Brain microvascular endothelial cell (primary cell): Measurements from ENCODE around the gene CPZ.

Experiments
- DNase-seq: peaks from one replicate; pipeline ENCODE4 v3.0.0-alpha.2; 2020
- H3K27ac ChIP-seq: fragments of 250-450 bp; sonication (Bioruptor Pico); 2 replicates; pipeline ENCODE4 v1.5.1; 2020; ENCODE audit warnings: mild to moderate bottlenecking, moderate library complexity
- H3K27me3 ChIP-seq: fragments of 250-450 bp; sonication (Bioruptor Pico); replicated peaks from 2 replicates; pipeline ENCODE4 v1.5.1; 2020; ENCODE audit warnings: mild to moderate bottlenecking
- H3K36me3 ChIP-seq: fragments of 250-450 bp; sonication (Bioruptor Pico); replicated peaks from 2 replicates; pipeline ENCODE4 v1.5.1; 2020; ENCODE audit warnings: mild to moderate bottlenecking
- H3K4me3 ChIP-seq: 2 replicates; pipeline ENCODE4 v1.5.1; 2011; ENCODE audit warnings: low read depth, mild to moderate bottlenecking, control low read depth, low read length, moderate library complexity
- in situ Hi-C: cut with HindIII; loops from 2 replicates; pipeline ENCODE4 v1.10.0; 2017; ENCODE audit warnings: low sequenced_read_pairs, low pct_ligation_motif_present
- TF ChIP-seq, protein P1 (sequence below): IDR thresholded peaks from 2 replicates; pipeline ENCODE4 v1.5.1; 2011; ENCODE audit warnings: low read depth, mild to moderate bottlenecking, moderate library complexity, low read length, control low read depth, inconsistent platforms; ENCODE audit errors: missing control alignments

The CPZ gene

DNA sequence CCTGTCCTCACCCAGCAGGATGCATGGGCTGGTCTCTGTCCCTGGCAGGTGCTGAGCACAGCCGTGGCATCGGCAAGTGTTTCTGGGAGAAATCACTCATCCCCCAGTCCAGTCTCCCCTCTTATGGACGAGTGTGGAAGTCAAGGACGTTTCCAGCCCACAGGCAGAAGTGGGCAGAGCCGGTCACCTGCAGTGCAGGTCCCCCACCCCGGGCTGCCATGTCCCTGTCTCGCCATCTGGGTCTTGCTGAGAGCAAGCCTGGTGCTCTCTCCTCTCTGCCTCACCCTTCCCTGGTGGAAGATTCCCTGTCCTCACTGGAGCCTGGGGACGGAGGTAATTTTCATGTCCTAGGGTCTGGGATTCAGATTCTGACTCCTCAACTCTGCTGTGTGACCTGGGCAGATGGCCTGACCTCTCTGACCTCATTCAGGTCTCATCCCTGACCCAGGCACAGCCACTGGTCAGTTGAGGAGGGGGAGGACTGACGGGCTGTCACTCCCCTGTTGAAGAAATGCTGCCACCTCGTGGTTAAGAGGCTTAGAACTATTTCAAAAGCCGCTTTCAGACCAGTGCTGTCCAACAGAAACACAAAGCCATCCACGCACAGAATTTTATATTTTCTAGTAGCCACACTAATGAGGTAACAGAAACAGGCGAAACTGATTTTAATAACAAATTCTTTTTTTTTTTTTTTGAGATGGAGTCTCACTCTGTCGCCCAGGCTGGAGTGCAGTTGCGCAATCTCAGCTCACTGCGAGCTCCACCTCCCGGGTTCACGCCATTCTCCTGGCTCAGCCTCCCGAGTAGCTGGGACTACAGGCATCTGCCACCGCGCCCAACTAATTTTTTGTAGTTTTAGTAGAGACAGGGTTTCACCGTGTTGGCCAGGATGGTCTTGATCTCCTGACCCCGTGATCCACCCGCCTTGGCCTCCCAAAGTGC, 1.8 kb downstream of the CPZ start:
- no peak overlapping the region for H3K4me3 ChIP-seq
- no peaks in the 10 kb centered on the region for H3K36me3 ChIP-seq
- TF ChIP-seq, protein P1, sequence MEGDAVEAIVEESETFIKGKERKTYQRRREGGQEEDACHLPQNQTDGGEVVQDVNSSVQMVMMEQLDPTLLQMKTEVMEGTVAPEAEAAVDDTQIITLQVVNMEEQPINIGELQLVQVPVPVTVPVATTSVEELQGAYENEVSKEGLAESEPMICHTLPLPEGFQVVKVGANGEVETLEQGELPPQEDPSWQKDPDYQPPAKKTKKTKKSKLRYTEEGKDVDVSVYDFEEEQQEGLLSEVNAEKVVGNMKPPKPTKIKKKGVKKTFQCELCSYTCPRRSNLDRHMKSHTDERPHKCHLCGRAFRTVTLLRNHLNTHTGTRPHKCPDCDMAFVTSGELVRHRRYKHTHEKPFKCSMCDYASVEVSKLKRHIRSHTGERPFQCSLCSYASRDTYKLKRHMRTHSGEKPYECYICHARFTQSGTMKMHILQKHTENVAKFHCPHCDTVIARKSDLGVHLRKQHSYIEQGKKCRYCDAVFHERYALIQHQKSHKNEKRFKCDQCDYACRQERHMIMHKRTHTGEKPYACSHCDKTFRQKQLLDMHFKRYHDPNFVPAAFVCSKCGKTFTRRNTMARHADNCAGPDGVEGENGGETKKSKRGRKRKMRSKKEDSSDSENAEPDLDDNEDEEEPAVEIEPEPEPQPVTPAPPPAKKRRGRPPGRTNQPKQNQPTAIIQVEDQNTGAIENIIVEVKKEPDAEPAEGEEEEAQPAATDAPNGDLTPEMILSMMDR = peak; percentile 76
- in situ Hi-C loops = no loop called here
- DNase-seq = peak; percentile 65
- H3K27me3 ChIP-seq = peaks cover 37% of the 10 kb centered on the region
- no peak overlapping the region for H3K27ac ChIP-seq

DNA sequence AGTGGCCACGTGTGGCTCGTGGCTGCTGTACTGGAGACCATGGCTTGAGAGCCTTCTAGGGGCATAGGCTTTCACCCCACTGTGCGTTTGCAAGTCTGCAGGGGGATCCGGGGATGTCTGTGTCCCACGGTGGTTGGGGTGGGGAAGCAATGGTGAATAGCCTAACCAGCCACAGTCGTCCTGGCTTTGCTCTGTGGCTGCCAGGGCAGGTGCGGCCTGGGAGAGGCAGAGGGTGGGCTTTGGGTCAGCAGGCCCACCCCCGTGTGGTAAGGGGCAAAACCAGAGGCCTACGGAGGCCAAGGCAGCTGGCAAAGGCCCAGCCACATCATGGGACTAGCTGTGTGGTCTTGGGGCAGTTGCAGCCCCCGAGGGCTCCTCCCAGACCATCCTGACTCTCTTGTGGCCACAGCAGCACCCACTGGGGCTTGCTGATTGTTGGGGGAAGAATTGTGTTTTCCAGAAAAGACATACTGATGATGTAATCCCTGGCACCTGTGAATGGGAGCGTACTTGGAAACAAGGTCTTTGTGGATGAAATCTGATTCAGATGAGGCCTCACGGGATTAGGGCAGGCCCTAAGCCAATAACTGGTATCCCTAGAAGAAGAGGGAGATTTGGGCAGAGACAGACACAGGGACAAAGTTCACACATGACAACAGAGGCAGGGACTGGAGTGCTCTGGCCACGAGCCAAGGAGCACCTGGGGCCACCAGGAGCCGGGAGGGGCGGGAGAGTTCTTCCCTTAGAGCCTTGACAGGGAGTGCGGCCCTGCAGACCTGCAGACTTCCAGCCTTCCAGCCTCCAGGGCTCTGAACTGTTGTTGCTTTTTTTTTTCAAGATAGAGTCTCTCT, 2.9 kb downstream of the CPZ start:
- Histone ChIP-seq H3K27ac (no peak overlapping the region), H3K27me3 (peaks cover 35% of the 10 kb centered on the region), H3K36me3 (no peaks in the 10 kb centered on the region), H3K4me3 (no peak overlapping the region)
- TF ChIP-seq, protein P1 = no peak
- in situ Hi-C loops = no loop called here
- DNase-seq = no peak

DNA sequence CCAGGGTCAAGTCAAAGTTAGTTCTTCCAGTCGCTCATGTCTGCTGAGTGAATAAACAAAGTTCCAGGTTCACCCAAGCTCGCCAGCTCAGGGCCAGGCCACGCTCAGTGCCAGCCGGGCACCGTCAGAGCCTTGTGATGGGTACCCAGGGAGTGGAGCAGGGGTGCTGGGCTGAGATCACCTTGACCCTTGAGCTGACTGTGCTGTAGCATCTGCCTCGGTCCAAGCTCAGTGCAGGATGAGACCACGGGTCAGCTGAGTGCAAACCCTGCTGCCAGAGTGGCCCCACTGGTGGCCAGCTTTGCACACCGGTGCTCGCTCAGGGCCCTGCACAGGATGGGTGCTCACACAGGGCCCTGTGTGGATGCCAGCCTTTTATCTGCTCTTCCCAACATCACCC, 4.3 kb downstream of the CPZ start:
- no peak for DNase-seq
- Histone ChIP-seq H3K27me3 (peaks cover 24% of the 10 kb centered on the region), H3K4me3 (no peak overlapping the region), H3K36me3 (no peaks in the 10 kb centered on the region), H3K27ac (no peak overlapping the region)
- TF ChIP-seq, protein P1 = no peak
- in situ Hi-C loops = no loop called here

DNA sequence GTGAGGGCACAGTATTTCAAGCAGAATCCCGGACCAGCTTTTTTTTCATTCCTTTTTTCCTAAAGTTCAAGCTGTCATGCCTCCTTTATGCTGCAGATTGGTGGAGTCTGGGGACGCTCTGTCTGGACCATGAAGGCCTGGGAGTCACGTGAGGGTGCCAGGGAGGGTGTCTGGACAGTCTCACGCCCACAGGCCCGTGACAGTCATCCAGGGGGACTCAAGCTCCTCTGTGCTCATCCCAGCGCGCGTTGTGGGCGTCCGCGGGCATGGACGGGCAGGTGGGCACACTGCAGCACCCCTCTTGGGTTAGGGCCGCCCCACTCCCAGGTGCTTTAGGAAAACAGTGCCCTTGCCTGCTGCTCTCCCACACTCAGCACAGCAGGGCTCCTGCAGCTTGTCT, 4.8 kb downstream of the CPZ start:
- H3K27me3 ChIP-seq = peaks cover 19% of the 10 kb centered on the region
- no peak for DNase-seq
- no peaks in the 10 kb centered on the region for H3K36me3 ChIP-seq
- in situ Hi-C loops = no loop called here
- no peak overlapping the region for H3K27ac ChIP-seq
- no peak overlapping the region for H3K4me3 ChIP-seq
- TF ChIP-seq, protein P1 = no peak

DNA sequence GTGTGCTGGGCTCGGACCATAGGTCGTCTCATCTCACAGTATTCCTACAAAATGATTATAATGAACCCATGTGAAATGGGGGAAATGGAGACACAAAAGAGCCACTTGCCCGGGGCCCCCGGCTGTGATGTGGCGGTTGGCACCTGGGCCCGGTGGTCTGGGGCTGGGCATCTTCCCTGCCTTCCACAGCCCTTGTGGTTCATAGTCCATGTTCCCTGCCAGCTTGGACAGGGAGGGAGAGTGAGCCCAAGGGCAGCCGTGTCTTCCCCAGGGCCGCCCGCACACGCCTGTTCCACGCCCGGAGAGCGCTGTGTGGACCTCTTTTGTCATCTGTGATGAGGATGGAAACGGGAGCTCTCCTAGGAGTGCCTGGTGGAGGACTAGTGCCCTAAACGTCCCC, 5.2 kb downstream of the CPZ start:
- no peak for DNase-seq
- Histone ChIP-seq H3K27ac (no peak overlapping the region), H3K4me3 (no peak overlapping the region), H3K27me3 (peaks cover 15% of the 10 kb centered on the region), H3K36me3 (no peaks in the 10 kb centered on the region)
- in situ Hi-C loops = no loop called here
- TF ChIP-seq, protein P1 = no peak
